Measurements from ENCODE around the gene UIMC1. TPM values are rescaled to one million over a fixed set of nuclear protein-coding genes. Genes with fewer than 3 reads are reported as not detected.

Gene UIMC1
- polyA plus RNA-seq, 1 donor (not counting 4 experiments of a cell fraction or from before 2014, with no cell fraction given), result 29.0 TPM

- Histone ChIP-seq H3K27ac (ENCODE audit: control insufficient read depth, insufficient read depth, low read length) (no peak overlapping the region), H3K4me3 (ENCODE audit: control insufficient read depth in 2 of 3, extremely low read depth in 1 of 3, insufficient read depth in 2 of 3, low read depth in 1 of 3, low read length in 3 of 3) (no peak overlapping the region), H3K4me2 (ENCODE audit: control insufficient read depth, extremely low read depth, insufficient read depth, low read depth, low read length) (no peak overlapping the region), H4K20me1 (ENCODE audit: control insufficient read depth, extremely low read depth, insufficient read depth, low read length) (no peaks in the 10 kb centered on the region), H3K79me2 (ENCODE audit: control insufficient read depth, insufficient read depth, low read length) (no peaks in the 10 kb centered on the region), H3K36me3 (ENCODE audit: control insufficient read depth in 2 of 2, extremely low read depth in 1 of 2, insufficient read depth in 2 of 2, low read length in 2 of 2) (no peaks in the 10 kb centered on the region), H2AFZ (ENCODE audit: control insufficient read depth, low read length) (no peak overlapping the region), H3K9ac (ENCODE audit: control insufficient read depth, extremely low read depth, insufficient read depth, low read length) (no peak overlapping the region), H3K4me1 (ENCODE audit: control insufficient read depth, extremely low read depth, insufficient read depth, low read length) (no peaks in the 10 kb centered on the region), H3K9me3 (ENCODE audit: control insufficient read depth, low read depth, low read length) (no peaks in the 10 kb centered on the region), H3K9me1 (ENCODE audit: control insufficient read depth, extremely low read depth, insufficient read depth, low read length) (no peaks in the 10 kb centered on the region), H3K27me3 (ENCODE audit: control insufficient read depth, extremely low read depth, insufficient read depth, low read length) (peaks cover 47% of the 10 kb centered on the region)
- TF ChIP-seq EZH2 (IDR thresholded peaks at IDR 0.05; ENCODE audit: low read length) (no peak), CTCF (optimal IDR thresholded peaks at IDR 0.05 in 1 of 3, IDR thresholded peaks at IDR 0.05 in 1 of 3, conservative IDR thresholded peaks at IDR 0.05 in 1 of 3; ENCODE audit: extremely low read depth in 1 of 3, insufficient read depth in 2 of 3, low read length in 3 of 3) (no peak)
- DNase-seq (ENCODE audit: low read depth, low spot score), result no peak
- no peak for FAIRE-seq
- dilution Hi-C loops (cut with MboI; ENCODE audit: extremely low pct_ligation_motif_present, low sequenced_read_pairs), result no loop called here
These were observed 141.8 kb downstream of the UIMC1 start for GRCh38 chr5:176864755-176865154.

- no peak overlapping the region for H2AFZ ChIP-seq (ENCODE audit: control insufficient read depth, low read length)
- FAIRE-seq (no peak), DNase-seq (ENCODE audit: low read depth, low spot score) (no peak)
- no peak overlapping the region for H3K4me3 ChIP-seq (ENCODE audit: control insufficient read depth in 2 of 3, extremely low read depth in 1 of 3, insufficient read depth in 2 of 3, low read depth in 1 of 3, low read length in 3 of 3)
- peaks cover 44% of the 10 kb centered on the region for H3K27me3 ChIP-seq (ENCODE audit: control insufficient read depth, extremely low read depth, insufficient read depth, low read length)
- H4K20me1 ChIP-seq (ENCODE audit: control insufficient read depth, extremely low read depth, insufficient read depth, low read length), result no peaks in the 10 kb centered on the region
- H3K9ac ChIP-seq (ENCODE audit: control insufficient read depth, extremely low read depth, insufficient read depth, low read length), result no peak overlapping the region
- H3K9me3 ChIP-seq (ENCODE audit: control insufficient read depth, low read depth, low read length), result no peaks in the 10 kb centered on the region
- TF ChIP-seq EZH2 (IDR thresholded peaks at IDR 0.05; ENCODE audit: low read length) (no peak), CTCF (optimal IDR thresholded peaks at IDR 0.05 in 1 of 3, IDR thresholded peaks at IDR 0.05 in 1 of 3, conservative IDR thresholded peaks at IDR 0.05 in 1 of 3; ENCODE audit: extremely low read depth in 1 of 3, insufficient read depth in 2 of 3, low read length in 3 of 3) (no peak)
- H3K9me1 ChIP-seq (ENCODE audit: control insufficient read depth, extremely low read depth, insufficient read depth, low read length), result no peaks in the 10 kb centered on the region
- H3K4me2 ChIP-seq (ENCODE audit: control insufficient read depth, extremely low read depth, insufficient read depth, low read depth, low read length), result no peak overlapping the region
- H3K27ac ChIP-seq (ENCODE audit: control insufficient read depth, insufficient read depth, low read length), result no peak overlapping the region
- dilution Hi-C loops (cut with MboI; ENCODE audit: extremely low pct_ligation_motif_present, low sequenced_read_pairs), result no loop called here
- no peaks in the 10 kb centered on the region for H3K36me3 ChIP-seq (ENCODE audit: control insufficient read depth in 2 of 2, extremely low read depth in 1 of 2, insufficient read depth in 2 of 2, low read length in 2 of 2)
- no peaks in the 10 kb centered on the region for H3K4me1 ChIP-seq (ENCODE audit: control insufficient read depth, extremely low read depth, insufficient read depth, low read length)
- no peaks in the 10 kb centered on the region for H3K79me2 ChIP-seq (ENCODE audit: control insufficient read depth, insufficient read depth, low read length)
These were observed 142.8 kb downstream of the UIMC1 start for GRCh38 chr5:176863765-176864098.
